HG03575 (cell line): ENCODE data around the gene ADAMTS2.

Experiments
- ATAC-seq: cut with Tn5 transposase; IDR thresholded peaks from one replicate; pipeline ENCODE4 v1.9.1; 2021; ENCODE audit not compliant: unreplicated experiment, insufficient number of reproducible peaks, low FRiP score; ENCODE audit errors: extremely low read depth

The ADAMTS2 gene

DNA sequence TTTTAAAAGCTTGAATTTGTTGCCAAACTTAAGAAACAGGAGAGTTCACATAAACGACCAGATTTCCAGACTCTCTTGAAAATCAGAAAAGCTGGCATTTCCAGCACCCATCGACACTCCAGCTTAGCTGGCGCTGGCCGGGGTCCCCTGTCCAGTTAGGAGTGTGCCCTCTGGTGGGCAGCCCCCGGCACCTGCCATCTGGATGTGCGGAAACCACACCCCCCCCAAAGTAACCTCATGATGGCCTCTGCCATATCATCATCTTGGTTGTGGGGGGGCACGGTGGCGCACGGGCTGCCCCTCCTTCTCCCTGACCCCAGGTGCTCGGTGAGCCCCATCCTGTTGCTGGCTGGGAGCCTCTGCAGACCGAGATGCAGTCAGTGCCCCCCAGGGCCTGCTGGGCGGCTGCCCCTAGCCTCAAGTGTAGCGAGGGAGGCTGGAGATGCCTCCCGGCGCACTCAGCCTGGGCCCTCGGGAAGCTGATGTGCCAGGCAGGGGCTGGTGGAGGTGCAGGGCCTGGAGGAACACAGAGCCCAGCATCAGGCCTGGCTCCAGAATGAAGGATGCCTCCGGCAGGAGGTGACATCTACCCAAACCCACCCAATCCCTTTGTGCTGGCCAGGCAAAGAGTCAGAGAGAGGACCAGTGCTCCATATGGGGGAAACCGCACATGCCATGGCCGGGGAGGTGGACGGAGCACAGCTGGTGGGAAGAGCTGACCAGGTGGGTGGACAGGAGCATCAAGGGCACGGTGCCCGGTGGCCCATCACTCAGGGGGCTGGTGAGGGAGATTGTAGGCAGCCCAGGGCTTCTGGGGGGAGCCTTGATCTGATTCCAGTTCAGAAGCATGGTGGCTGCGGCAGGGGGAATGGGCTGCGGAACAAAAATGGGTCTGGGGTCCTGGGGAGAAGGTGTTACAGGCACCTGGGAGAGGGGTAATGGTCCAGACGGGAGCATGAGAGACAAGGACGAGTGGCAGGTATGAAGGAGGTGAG lies 70.6 kb downstream of the ADAMTS2 start:
- ATAC-seq: no peak

GRCh38 chr5:179273441-179274145 lies 71.7 kb downstream of the ADAMTS2 start:
- ATAC-seq: no peak

DNA sequence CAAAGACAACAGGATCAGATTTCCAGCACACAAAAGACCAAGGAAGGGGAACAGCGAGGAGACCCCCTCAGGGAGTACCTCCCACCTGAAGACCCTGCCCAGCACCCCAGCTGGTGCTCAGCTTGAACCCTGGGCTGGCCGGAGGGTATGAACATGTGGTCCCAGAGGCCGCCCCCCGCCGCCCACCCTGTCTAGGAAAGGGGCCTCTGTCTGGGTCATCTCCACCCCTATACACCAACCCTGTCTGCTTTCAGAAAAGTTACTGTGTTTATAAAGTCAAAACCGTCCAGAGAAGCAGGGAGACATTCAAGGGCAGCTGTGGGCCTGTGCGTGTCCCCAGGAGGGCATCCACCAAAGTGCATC lies 72.2 kb downstream of the ADAMTS2 start:
- no peak for ATAC-seq

DNA sequence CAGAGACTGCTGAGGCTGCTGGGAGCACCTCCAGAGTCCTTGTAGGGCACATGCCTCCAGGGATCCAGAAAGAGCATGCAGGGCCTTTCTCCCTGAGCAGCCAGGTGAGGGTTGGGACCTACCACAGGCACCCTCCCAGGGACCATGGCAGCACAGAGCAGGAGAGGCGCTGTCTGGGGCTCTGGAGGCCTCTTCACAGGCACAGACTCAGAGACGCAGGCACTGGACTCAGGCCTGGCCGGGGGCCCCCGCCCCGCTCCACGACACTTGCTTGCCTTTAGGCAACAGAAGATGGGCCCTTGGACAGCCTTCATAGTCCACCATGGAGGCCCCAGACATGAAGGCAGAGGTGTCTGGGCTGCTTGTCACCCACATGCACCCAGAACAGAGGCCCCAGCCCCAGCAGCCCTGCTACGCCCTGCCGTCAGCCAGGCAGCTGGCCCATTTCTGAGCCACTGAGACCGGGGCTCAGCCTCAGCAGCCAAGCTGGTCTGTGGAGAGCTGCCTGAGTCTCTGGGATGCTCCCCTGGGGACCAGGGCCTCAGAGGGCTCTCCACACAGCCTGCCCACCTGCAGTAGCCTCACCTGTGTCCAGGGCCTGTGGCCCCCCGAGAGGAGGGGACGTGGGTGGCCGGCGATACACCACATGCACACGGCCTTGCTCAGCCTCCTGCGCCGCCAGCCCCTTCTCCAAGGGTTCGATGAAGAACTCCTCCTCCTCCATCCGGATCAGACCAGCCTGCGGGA lies 72.8 kb downstream of the ADAMTS2 start:
- no peak for ATAC-seq

DNA sequence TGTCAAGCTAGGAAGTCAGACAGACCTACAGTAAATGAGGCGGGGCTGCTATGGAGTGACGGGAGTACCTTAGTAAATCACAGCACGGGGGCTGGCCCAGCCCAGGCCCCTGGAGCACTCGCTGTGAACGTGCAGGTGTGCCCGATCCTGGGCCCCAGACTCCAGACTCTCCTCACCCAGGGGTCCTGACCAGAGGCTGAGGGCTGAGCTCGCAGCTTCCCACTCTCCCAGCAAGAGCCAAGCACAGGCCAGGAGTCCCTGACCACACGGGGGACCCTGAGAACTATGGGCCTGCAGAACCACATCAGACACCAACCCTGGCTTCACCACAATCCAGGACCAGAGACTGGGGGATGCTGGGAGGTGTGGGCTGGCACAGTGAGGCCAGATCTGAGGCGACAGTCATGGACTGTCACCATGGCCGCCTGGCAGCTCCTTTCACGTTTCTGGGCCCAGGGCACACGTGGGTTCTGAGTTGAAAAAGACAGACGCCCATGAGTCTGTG lies 73.4 kb downstream of the ADAMTS2 start:
- no peak for ATAC-seq

GRCh38 chr5:179271428-179271734 lies 73.9 kb downstream of the ADAMTS2 start:
- no peak for ATAC-seq

DNA sequence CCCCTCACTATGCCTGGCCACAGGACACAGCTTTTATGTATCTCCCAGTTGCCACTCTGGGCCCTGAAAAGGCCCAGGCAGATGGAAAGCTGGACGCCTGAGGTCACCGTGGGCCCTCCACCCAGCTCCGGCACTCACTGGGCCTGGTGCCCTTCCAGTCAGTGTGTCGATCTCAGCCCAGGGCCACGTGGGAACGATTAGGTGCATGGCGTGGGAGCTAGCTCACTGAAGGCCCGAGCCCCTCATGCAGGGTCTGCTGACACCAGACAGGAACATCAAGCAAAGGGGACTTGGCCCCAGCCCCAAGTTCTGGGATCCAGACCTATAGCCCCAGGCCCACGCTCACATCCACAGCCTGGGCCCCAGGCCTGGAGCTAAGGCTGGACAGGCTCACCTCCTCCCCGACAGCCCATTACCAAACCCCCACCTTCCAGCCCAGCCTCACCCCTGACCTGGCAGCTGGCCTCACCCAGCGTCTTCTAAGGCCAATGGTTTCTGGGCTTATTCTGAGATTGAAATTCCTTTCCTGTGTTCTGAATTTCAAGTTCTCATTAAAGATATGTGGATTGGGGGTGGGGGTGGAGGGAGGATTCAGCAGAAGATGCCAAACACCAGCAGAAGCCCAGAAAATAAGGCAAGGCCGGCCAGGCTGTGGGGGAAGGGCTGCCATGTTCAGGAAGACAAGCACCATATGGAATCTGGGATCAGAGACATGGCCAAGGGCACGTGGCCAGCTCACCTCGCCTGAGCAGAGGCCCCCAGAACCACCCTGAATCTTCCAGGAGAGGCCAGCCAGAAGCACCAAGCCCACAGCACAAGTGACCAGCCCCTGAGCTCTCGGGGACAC lies 74.5 kb downstream of the ADAMTS2 start:
- ATAC-seq: no peak

DNA sequence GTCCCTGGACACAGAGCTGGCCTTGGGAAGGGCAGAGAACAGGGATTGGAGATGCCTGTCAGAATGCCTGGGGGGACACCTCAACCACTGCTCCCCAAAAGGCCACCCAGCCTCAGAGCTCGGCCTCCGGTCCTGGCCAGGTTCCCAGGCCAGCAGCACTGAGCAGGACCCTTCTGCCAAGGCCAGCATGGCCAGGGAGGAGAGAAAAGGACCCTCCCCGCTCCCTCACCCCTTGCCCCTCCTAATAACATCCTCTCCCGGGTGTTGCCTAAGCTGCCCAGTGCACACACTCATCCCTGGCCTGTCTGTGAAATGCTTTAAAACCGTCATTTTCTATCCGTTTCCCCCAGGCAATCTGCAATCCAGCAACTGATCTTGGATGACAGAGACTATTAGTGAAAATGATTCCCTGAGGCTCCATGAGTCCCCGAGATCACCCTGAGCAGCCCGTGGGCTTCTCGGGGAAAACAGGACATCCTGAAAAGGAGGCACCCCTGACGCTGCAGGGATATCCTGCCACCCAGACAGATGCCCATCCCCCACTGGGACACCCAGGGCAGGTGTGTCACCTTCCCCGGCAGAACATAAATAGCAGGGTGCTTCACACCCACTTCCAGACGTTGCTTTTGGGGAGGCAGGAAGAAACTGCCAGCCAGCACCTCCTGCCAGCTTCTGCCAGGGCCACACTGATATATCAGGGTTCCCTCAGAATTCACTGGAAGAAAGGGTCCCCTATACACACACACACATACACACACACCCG lies 75.3 kb downstream of the ADAMTS2 start:
- ATAC-seq: no peak

DNA sequence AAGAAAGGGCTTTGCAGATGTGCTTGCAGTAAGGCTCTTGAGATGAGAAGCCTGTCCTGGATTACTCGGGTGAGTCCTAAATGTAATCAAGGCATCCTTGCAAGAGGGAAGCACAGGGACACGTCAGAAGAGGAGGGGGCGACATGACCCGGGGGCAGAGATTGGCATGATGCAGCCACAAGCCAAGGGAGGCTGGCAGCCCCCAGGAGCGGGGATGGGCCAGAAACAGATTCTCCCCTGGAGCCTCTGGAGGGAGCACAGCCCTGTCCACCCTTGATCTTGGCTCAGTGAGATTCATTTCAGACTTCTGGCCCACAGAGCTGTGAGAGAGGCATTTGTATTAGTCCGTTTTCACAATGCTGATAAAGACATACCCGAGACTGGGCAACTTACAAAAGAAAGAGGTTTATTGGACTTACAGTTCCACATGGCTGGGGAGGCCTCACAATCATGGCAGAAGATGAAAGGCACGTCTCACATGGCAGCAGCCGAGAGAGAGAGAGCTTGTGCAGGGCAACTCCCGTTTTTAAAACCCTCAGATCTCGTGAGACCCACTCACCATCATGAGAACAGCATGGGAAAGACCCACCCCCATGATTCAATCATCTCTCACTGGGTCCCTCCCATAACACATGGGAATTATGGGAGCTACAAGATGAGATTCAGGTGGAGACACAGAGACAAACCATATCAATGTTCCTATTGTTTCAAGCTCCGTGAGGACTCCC lies 76.1 kb downstream of the ADAMTS2 start:
- no peak for ATAC-seq

DNA sequence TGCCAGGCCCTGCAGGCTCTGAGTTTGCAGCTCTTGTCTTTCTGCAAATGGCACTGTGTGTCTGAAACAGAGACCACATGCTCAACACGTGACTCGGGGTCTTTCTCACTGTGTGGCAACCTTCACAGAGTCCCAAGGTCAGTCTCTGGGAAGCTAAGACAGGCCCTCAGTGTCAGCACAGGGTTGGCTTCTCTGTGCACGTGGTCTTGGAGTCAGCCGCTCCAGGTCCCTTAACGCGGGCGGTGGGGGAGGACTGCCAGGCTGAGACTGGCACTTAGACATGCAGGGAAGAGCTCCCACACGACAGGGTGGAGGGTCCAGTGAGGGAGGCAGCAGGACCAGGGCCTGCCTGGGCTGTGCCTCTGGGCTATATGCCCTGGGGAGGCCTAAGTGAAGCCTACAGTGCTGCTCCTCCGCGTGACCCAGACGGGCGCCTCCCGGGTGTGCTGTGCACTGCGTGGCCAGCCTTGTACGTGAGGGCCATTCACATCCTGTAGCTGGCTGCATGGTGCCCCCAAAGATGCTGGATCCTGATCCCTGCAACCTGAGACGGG lies 76.8 kb downstream of the ADAMTS2 start:
- ATAC-seq: no peak

GRCh38 chr5:179267671-179268083 lies 77.6 kb downstream of the ADAMTS2 start:
- no peak for ATAC-seq

DNA sequence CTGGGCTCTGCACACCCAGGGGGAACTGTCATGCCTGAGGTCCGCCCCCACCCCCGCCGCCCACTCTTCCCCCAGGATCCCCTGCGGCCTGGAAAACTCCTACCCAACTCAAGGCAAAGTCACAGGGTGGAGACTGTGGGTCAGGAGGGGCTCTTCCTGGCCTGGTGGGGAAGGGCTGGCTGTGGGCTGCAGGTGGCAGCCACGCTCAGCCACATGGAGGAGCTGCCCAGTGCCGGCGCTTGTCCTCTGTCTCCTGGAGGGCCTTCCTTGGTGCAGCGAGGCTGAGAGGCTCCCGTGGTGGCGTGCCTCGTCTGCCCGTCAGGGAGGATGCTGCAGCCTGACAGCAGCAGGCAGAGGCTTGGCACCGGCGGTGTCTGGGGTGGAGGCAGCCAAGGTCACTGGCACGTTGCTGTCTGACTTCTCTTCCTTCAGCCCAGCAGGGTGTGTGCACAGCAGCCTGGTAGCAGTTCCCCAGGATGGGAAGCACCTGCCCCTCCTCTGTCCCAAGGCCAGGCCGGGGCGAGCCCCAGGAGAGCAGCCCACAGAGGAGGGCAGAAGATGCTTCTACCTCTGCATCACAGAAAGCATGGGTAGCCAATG lies 78.1 kb downstream of the ADAMTS2 start:
- no peak for ATAC-seq

- ATAC-seq: no peak
Observed at GRCh38 chr5:179266291-179267070, 78.8 kb downstream of the ADAMTS2 start.

DNA sequence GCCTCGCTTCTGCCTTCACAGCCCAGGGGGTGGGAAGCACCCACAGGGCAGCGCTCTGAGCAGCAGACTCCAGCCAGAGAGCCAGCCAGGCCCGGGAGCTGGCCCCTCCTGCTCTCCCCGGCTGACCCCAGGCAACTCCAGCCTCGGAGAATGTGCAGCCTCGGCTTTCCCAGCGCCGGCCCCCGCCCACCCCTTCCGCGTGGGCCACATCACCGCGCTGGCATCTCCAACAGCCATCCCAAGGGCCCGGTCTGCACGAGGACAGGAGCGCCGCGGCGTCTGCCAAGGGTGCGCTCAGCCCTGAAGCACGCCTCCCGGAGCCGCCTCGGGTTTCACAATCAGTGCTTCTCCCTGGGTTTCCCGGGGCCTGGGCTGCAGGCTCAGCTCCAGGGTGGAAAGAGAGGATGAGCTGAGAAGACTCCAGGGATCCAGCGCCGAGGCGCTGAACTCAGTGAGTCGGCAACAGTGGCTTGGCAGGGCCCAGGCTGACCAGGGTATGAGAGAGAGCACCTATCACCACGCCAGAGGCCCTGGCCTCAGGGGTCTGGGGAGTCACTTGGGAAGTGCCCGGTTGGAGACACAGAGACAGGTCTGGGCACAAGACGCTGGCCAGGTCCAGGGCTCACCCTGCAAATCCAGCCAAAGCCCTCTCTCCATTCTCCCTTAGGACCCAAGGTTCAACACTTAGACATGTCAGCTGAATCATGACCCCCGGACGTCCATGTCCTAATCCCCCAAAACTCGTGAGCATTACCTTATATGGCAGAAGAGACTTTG lies 79.6 kb downstream of the ADAMTS2 start:
- no peak for ATAC-seq

- no peak for ATAC-seq
Observed at GRCh38 chr5:179264783-179265513, 80.3 kb downstream of the ADAMTS2 start.
